ENCODE measurements around the gene PGBD5. TPM values are rescaled to one million over a fixed set of nuclear protein-coding genes. Genes with fewer than 3 reads are reported as not detected.

Gene PGBD5
- total RNA-seq, 5 donors from 2014 or later (not counting 1 experiment from before 2014, with no cell fraction given): 0.03 to 0.09 (median 0.09) TPM; not detected in 2

GRCh38 chr1:230427094-230427876, 1.2 kb upstream of the PGBD5 start:
- Mint-ChIP-seq H3K9me3 (peaks cover 0 to 5% (median 4%) of the 10 kb centered on the region in 3 donors), H3K36me3 (no peaks in the 10 kb centered on the region), H3K27me3 (peaks cover 48 to 56% of the 10 kb centered on the region in 2 donors), H3K4me3 (peak overlapping the region; percentile 45 to 92 (median 70)), H3K4me1 (peaks cover 7 to 16% (median 12%) of the 10 kb centered on the region in 3 donors), H3K27ac (no peak overlapping the region)
- ATAC-seq (replicated peaks in 1 of 4) (no peak), DNase-seq (no peak)
- ChIA-PET POLR2A (no interaction called here), CTCF (no interaction called here)
- 52% methylated on average over 5 of the region's 11 CpGs for WGBS (ENCODE audit: insufficient coverage)
- peaks cover 2 to 11% of the 10 kb centered on the region in 2 experiments for H3K4me1 ChIP-seq (ENCODE audit: control insufficient read depth in 1 of 2, extremely low read depth in 1 of 2, insufficient read depth in 2 of 2, low read length in 2 of 2)
- H3K27ac ChIP-seq (ENCODE audit: low read length): no peak overlapping the region
- peaks cover 14 to 36% of the 10 kb centered on the region in 2 experiments for H3K27me3 ChIP-seq (replicated peaks in 1 of 2; ENCODE audit: control insufficient read depth in 2 of 2, extremely low read depth in 1 of 2, insufficient read depth in 2 of 2, low read length in 1 of 2)
- no peaks in the 10 kb centered on the region for H3K9me3 ChIP-seq
- H3K4me3 ChIP-seq (ENCODE audit: control insufficient read depth in 1 of 2, extremely low read depth in 1 of 2, low read length in 1 of 2): no peak overlapping the region
- no peaks in the 10 kb centered on the region for H3K36me3 ChIP-seq (ENCODE audit: control insufficient read depth in 2 of 2, extremely low read depth in 1 of 2, insufficient read depth in 1 of 2, low read length in 1 of 2)

DNA sequence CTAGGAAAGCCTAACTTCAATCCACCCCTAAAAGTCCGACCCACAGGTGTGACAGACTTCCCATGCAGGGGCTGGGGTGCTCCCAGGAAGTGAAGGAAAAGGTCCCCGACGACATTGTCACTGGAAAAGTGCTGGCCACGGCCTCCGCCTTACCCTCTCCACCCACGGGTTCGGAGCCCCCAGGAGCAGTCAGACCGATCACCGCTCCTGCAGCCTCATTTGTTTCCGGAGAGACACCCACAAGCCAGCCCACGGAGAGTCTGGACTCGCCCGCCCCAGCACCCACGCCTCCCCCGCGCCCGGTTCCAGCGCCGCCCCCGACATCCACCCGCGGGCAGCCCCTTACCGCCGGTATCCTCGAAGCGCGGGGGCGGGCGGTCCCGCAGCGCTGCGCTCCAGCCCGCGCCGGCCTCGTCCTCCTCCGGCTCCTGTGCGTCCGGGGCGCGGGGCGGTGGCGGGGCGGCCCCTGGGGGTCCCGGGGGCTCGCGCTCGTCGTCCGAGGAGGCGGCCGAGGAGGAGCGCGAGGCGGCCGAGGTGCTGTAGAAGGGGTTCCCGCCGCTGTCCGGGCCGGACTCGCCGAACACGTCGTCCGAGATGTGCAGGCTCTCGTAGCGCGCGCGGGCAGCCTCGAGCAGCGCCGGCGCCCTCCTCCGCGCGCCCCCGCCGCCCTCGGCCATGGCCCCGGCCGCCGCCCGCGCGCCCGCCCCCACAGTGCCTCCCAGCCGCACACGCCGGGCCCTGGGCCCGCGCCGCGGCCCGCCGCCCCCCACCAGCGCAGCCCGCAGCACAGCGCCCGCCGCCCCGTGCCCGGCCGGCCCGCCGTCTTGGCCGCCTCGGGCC, 660 bp downstream of the PGBD5 start:
- POLR2A ChIA-PET: interaction anchor here in 1 of 2 donors (0.6 kb wide), 1 partner anchor 911 kb away, joined by 3 read pairs; no protein-coding TSS in a partner anchor
- no peak overlapping the region for H3K27ac ChIP-seq (ENCODE audit: low read length)
- peaks cover 7 to 16% (median 12%) of the 10 kb centered on the region in 3 donors for H3K4me1 Mint-ChIP-seq
- H3K27ac Mint-ChIP-seq: no peak overlapping the region
- no peaks in the 10 kb centered on the region for H3K9me3 ChIP-seq
- H3K36me3 Mint-ChIP-seq: no peaks in the 10 kb centered on the region
- DNase-seq: no peak
- 2% methylated on average over 107 of the region's 108 CpGs for WGBS (ENCODE audit: insufficient coverage)
- peaks cover 0 to 5% (median 5%) of the 10 kb centered on the region in 3 donors for H3K9me3 Mint-ChIP-seq
- CTCF ChIA-PET: no interaction called here
- H3K4me1 ChIP-seq (ENCODE audit: control insufficient read depth in 1 of 2, extremely low read depth in 1 of 2, insufficient read depth in 2 of 2, low read length in 2 of 2): peaks cover 2 to 11% of the 10 kb centered on the region in 2 experiments
- ATAC-seq (replicated peaks in 1 of 4): peak in 2 of 4 experiments; percentile 14 to 15
- H3K4me3 Mint-ChIP-seq: peak overlapping the region; percentile 47 to 72 (median 60)
- H3K36me3 ChIP-seq (ENCODE audit: control insufficient read depth in 2 of 2, extremely low read depth in 1 of 2, insufficient read depth in 1 of 2, low read length in 1 of 2): no peaks in the 10 kb centered on the region
- peak overlapping the region in 1 of 2 donors; percentile 15 for H3K4me3 ChIP-seq (ENCODE audit: control insufficient read depth in 1 of 2, extremely low read depth in 1 of 2, low read length in 1 of 2)
- H3K27me3 Mint-ChIP-seq: peaks cover 54 to 62% of the 10 kb centered on the region in 2 donors
- H3K27me3 ChIP-seq (replicated peaks in 1 of 2; ENCODE audit: control insufficient read depth in 2 of 2, extremely low read depth in 1 of 2, insufficient read depth in 2 of 2, low read length in 1 of 2): peaks cover 20 to 46% of the 10 kb centered on the region in 2 experiments

DNA sequence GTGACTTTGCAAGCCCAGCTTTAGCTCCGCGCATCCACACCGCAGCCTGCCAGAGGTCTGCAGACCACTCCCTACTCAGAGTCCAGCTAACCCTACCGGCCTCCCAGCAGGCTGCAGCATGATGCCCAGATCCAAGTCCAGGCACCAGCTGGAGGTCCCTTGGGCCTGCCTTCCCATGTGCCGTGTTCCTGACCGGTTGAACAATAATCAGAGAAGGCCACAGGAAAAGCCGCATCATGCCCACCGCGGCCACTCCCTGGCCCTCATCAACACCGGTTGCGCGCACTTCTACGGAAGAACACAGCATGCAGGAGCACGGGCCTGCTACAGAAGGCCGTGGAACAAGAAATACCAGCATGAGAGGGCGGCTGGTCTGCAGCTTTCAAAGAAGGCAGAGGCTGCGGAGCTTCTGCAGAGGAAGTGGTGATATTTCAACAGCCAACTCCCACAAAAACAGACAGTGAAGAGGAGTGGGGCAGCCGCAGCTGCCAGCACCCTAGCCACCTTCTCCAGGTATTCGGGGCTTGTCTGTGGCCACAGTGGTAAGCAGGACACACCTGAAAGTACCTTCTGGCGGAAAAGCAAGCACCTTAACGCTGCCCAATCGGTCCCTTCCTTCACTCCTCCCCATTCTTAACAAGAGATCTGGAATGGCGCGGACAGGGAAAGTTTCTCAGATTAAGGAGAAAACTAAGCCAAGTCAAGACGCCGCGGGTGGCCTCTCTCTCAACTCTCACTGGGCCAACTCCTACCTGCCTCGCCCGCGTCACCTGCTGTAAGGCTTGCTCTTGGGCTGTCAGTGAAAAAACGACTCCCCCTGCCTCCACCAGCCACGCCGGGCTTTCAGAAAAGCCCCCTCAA, 1.5 kb downstream of the PGBD5 start:
- Mint-ChIP-seq H3K4me3 (peak overlapping the region; percentile 47 to 72 (median 60)), H3K27me3 (peaks cover 54 to 66% of the 10 kb centered on the region in 2 donors), H3K9me3 (peaks cover 0 to 12% (median 5%) of the 10 kb centered on the region in 3 donors), H3K36me3 (no peaks in the 10 kb centered on the region), H3K4me1 (peaks cover 7 to 16% (median 12%) of the 10 kb centered on the region in 3 donors), H3K27ac (no peak overlapping the region)
- Histone ChIP-seq H3K27me3 (replicated peaks in 1 of 2; ENCODE audit: control insufficient read depth in 2 of 2, extremely low read depth in 1 of 2, insufficient read depth in 2 of 2, low read length in 1 of 2) (peaks cover 19 to 46% of the 10 kb centered on the region in 2 experiments), H3K4me1 (ENCODE audit: control insufficient read depth in 1 of 2, extremely low read depth in 1 of 2, insufficient read depth in 2 of 2, low read length in 2 of 2) (peaks cover 2 to 11% of the 10 kb centered on the region in 2 experiments), H3K36me3 (ENCODE audit: control insufficient read depth in 2 of 2, extremely low read depth in 1 of 2, insufficient read depth in 1 of 2, low read length in 1 of 2) (no peaks in the 10 kb centered on the region), H3K27ac (ENCODE audit: low read length) (no peak overlapping the region), H3K4me3 (ENCODE audit: control insufficient read depth in 1 of 2, extremely low read depth in 1 of 2, low read length in 1 of 2) (peak overlapping the region in 1 of 2 donors; percentile 19), H3K9me3 (no peaks in the 10 kb centered on the region)
- DNase-seq: no peak
- ChIA-PET CTCF (no interaction called here), POLR2A (no interaction called here)
- WGBS (ENCODE audit: insufficient coverage): 9% methylated on average over 29 of the region's 33 CpGs
- ATAC-seq (replicated peaks in 1 of 4): no peak

DNA sequence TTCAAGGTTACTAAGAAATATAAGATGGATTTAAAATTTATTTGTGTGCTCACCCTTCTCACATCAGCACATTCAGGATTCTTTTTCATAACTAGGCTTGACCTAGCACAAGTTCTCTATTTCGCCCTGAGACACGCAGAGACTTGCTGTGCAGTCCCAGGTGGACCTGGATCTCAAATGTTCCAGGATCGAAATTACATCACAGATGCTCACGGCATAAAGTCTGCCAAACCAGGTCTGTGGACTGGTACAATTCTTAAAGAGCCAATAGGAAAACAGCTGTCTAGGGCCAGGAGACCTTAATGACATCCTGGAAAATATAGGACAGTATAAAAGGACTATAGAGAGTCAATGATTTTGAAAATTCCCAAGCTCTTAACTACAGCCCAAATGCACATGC, 2.2 kb downstream of the PGBD5 start:
- ATAC-seq (replicated peaks in 1 of 4): no peak
- POLR2A ChIA-PET: no interaction called here

GRCh38 chr1:230423261-230423660, 2.9 kb downstream of the PGBD5 start:
- CTCF ChIA-PET: no interaction called here
- no peak overlapping the region for H3K4me3 Mint-ChIP-seq

More for the DNA sequence above, 2.2 kb downstream of the PGBD5 start:
- Mint-ChIP-seq H3K36me3 (no peaks in the 10 kb centered on the region), H3K27ac (no peak overlapping the region), H3K9me3 (peaks cover 0 to 12% (median 5%) of the 10 kb centered on the region in 3 donors), H3K4me3 (peak overlapping the region in 2 of 3 donors; percentile 31 to 72), H3K4me1 (peaks cover 7 to 16% (median 12%) of the 10 kb centered on the region in 3 donors), H3K27me3 (peaks cover 57 to 62% of the 10 kb centered on the region in 2 donors)
- H3K4me3 ChIP-seq (ENCODE audit: control insufficient read depth in 1 of 2, extremely low read depth in 1 of 2, low read length in 1 of 2): no peak overlapping the region
- CTCF ChIA-PET: no interaction called here
- H3K4me1 ChIP-seq (ENCODE audit: control insufficient read depth in 1 of 2, extremely low read depth in 1 of 2, insufficient read depth in 2 of 2, low read length in 2 of 2): peaks cover 2 to 11% of the 10 kb centered on the region in 2 experiments
- 91% methylated on average over 3 of the region's 4 CpGs for WGBS (ENCODE audit: insufficient coverage)
- no peaks in the 10 kb centered on the region for H3K36me3 ChIP-seq (ENCODE audit: control insufficient read depth in 2 of 2, extremely low read depth in 1 of 2, insufficient read depth in 1 of 2, low read length in 1 of 2)
- no peak overlapping the region for H3K27ac ChIP-seq (ENCODE audit: low read length)
- H3K27me3 ChIP-seq (replicated peaks in 1 of 2; ENCODE audit: control insufficient read depth in 2 of 2, extremely low read depth in 1 of 2, insufficient read depth in 2 of 2, low read length in 1 of 2): peaks cover 19 to 47% of the 10 kb centered on the region in 2 experiments
- H3K9me3 ChIP-seq: no peaks in the 10 kb centered on the region
- no peak for DNase-seq

More at GRCh38 chr1:230423261-230423660, 2.9 kb downstream of the PGBD5 start:
- peaks cover 61 to 67% of the 10 kb centered on the region in 2 donors for H3K27me3 Mint-ChIP-seq
- H3K9me3 Mint-ChIP-seq: peaks cover 0 to 12% (median 5%) of the 10 kb centered on the region in 3 donors
- no peaks in the 10 kb centered on the region for H3K36me3 Mint-ChIP-seq
- H3K4me1 ChIP-seq (ENCODE audit: control insufficient read depth in 1 of 2, extremely low read depth in 1 of 2, insufficient read depth in 2 of 2, low read length in 2 of 2): peaks cover 2 to 11% of the 10 kb centered on the region in 2 experiments
- H3K36me3 ChIP-seq (ENCODE audit: control insufficient read depth in 2 of 2, extremely low read depth in 1 of 2, insufficient read depth in 1 of 2, low read length in 1 of 2): no peaks in the 10 kb centered on the region
- no peaks in the 10 kb centered on the region for H3K9me3 ChIP-seq
- DNase-seq (no peak), ATAC-seq (replicated peaks in 1 of 4) (no peak)
- POLR2A ChIA-PET: no interaction called here
- peaks cover 19 to 51% of the 10 kb centered on the region in 2 experiments for H3K27me3 ChIP-seq (replicated peaks in 1 of 2; ENCODE audit: control insufficient read depth in 2 of 2, extremely low read depth in 1 of 2, insufficient read depth in 2 of 2, low read length in 1 of 2)
- H3K27ac ChIP-seq (ENCODE audit: low read length): no peak overlapping the region
- H3K27ac Mint-ChIP-seq: no peak overlapping the region
- no peak overlapping the region for H3K4me3 ChIP-seq (ENCODE audit: control insufficient read depth in 1 of 2, extremely low read depth in 1 of 2, low read length in 1 of 2)
- peaks cover 7 to 16% (median 12%) of the 10 kb centered on the region in 3 donors for H3K4me1 Mint-ChIP-seq
- 55% methylated on average over 5 of the region's 5 CpGs for WGBS (ENCODE audit: insufficient coverage)

Measured in T-cell (primary cell).